HG03039 (cell line): ENCODE data around the gene ALOX5.
"Not testable (repeated sequence)": the region's sequence is repeated elsewhere in the genome, so short reads cannot be mapped to it uniquely, and the experiment has no call there.

Experiments
- ATAC-seq: cut with Tn5 transposase; IDR thresholded peaks from one replicate; pipeline ENCODE4 v1.9.1; 2021; ENCODE audit warnings: mild to moderate bottlenecking, moderate library complexity; ENCODE audit not compliant: unreplicated experiment

Gene ALOX5

GRCh38 chr10:45373576-45374349 lies at the start of gene ALOX5:
TSS of gene ALOX5 (plus strand) at chr10:45374216. CDS start at chr10:45374280, 64 bp downstream.
- ATAC-seq, result peak; percentile 42

GRCh38 chr10:45325116-45325515 lies 48.9 kb upstream of the ALOX5 start:
- no peak for ATAC-seq

DNA sequence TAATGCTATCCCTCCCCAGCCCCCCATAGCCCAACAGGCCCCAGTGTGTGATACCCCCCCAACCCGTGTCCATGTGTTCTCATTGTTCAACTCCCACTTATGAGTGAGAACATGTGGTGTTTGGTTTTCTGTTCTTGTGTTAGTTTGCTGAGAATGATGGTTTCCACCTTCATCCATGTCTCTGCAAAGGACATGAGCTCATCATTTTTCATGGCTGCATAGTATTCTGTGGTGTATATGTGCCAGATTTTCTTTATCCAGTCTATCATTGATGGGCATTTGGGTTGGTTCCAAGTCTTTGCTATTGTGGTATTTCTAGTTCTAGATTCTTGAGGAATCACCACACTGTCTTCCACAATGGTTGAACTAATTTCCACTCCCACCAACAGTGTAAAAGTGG lies 47.2 kb upstream of the ALOX5 start:
- not testable (repeated sequence) for ATAC-seq

- not testable (repeated sequence) for ATAC-seq
These were observed 42.2 kb upstream of the ALOX5 start for GRCh38 chr10:45331824-45332223.

GRCh38 chr10:45339894-45340293 lies 34.1 kb upstream of the ALOX5 start:
- no peak for ATAC-seq

GRCh38 chr10:45340420-45340819 lies 33.6 kb upstream of the ALOX5 start:
- not testable (repeated sequence) for ATAC-seq

DNA sequence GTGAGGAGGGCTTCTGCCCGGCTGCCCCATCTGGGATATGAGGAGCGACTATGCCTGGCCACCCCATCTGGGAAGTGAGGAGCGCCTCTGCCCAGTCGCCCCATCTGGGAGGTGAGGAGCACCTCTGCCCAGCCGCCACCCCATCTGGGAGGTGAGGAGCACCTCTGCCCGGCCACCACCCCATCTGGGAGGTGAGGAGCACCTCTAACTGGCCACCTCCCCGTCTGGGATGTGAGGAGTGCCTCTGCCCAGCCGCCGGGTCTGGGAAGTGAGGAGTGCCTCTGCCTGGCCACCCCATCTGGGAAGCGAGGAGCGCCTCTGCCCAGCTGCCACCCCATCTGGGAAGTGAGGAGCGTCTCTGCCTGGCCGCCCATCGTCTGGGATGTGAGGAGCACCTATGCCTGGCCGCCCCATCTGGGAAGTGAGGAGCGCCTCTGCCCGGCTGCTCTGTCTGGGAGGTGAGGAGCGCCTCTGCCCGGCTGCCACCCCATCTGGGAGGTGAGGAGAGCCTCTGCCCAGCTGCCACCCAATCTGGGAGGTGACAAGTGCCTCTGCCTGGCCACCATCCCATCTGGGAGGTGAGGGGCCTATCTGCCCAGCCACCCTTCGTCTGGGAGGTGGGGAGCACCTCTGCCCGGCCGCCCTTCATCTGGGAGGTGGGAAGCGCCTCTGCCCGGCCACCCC lies 27.2 kb upstream of the ALOX5 start:
- ATAC-seq, result not testable (repeated sequence)

GRCh38 chr10:45347464-45347863 lies 26.6 kb upstream of the ALOX5 start:
- not testable (repeated sequence) for ATAC-seq

DNA sequence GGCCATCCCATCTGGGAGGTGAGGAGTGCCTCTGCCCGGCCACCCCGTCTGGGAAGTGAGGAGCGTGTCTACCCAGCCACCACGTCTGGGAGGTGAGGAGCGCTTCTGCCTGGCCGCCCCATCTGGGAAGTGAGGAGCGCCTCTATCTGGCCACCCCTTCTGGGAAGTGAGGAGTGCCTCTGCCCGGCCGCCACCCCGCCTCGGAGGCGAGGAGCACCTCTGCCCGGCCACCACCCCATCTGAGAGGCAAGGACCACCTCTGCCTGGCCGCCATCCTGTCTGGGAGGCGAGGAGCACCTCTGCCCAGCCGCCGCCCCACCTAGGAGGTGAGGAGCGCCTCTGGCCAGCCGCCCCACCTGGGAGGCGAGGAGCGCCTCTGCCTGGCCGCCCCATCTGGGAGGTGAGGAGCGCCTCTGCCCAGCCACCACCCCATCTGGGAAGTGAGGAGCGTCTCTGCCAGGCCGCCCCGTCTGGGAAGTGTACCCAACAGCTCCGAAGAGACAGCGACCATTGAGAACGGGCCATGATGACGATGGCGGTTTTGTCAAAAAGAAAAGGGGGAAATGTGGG lies 25.7 kb upstream of the ALOX5 start:
- not testable (repeated sequence) for ATAC-seq

DNA sequence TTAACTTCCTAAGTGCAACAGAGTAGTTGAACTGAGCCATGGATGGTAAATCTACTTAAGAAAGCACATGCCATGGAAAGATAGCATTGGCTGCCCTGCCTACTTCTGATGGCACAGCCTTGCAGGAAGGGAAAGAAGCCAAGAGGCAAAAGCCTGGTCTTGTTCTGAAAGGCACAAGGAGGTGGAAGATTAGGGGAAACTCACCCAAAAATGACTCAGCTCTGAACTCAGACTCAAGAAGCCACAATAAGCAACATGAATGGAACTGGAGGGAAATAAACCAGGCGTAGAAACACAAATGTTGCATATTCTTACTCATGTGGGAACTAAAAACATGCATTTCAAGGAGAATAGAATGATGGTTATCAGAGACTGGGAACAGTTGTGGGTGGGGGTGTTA lies 20.8 kb upstream of the ALOX5 start:
- peak; percentile 54 for ATAC-seq

- ATAC-seq, result no peak
These were observed 19.8 kb upstream of the ALOX5 start for GRCh38 chr10:45354261-45354660.

DNA sequence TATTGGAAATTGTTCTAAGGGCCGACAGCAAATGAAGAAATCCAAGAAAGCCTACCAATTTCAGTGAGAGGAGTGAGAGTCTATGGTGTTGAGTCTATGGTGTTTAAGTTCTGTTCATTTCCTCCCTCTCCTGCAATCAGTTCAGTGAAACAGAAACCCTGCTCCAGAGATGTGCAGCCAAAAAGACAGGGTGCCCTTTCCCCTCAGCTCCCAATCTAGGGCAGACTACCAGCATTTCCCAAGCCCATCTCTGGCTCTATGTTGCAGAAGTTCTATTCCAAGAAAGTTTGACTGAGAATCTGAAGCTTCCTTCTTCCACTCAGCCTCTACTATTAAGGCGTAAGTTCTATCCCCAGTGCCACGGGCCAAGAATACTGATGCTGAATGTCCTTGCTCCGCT lies 18.5 kb upstream of the ALOX5 start:
- ATAC-seq, result no peak

DNA sequence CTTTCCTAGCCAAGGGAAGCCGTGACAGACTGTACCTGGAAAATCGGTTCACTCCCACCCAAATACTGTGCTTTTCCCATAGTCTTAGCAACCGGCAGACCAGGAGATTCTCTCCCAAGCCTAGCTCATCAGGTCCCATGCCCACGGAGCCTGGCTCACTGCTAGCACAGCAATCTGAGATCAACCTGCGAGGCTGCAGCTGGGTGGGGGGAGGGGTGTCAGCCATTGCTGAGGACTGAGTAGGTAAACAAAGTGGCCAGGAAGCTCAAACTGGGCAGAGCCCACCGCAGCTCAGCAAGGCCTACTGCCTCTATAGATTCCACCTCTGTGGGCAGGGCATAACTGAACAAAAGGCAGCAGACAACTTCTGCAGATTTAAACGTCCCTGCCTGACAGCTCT lies 15.1 kb upstream of the ALOX5 start:
- not testable (repeated sequence) for ATAC-seq

DNA sequence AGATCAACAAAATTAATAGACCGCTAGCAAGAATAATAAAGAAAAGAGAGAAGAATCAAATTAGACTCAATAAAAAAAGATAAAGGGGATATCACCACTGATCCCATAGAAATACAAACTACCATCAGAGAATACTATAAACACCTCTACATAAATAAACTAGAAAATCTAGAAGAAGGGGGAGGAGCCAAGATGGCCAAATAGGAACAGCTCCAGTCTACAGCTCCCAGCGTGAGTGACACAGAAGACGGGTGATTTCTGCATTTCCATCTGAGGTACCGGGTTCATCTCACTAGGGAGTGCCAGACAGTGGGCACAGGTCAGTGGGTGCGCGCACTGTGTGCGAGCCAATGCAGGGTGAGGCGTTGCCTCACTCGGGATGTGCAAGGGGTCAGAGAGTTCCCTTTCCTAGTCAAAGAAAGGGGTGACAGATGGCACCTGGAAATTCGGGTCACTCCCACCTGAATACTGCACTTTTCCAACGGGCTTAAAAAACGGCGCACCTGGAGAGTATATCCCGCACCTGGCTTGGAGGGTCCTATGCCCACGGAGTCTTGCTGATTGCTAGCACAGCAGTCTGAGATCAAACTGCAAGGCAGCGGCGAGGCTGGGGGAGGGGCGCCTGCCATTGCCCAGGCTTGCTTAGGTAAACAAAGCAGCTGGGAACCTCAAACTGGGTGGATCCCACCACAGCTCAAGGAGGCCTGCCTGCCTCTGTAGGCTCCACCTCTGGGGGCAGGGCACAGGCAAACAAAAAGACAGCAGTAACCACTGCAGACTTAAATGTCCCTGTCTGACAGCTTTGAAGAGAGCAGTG lies 11.8 kb upstream of the ALOX5 start:
- ATAC-seq, result not testable (repeated sequence)

DNA sequence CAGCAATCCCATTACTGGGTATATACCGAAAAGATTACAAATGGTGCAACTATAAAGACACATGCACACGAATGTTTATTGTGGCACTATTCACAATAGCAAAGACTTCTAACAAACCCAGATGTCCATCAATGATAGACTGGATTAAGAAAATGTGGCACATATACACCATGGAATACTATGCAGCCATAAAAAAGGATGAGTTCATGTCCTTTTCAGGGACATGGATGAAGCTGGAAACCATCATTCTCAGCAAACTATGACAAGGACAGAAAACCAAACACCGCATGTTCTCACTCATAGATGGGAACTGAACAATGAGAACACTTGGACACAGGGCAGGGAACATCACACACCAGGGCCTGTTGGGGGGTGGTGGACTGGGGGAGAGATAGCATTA lies 6.4 kb upstream of the ALOX5 start:
- not testable (repeated sequence) for ATAC-seq

GRCh38 chr10:45368181-45368580 lies 5.8 kb upstream of the ALOX5 start:
- ATAC-seq, result no peak

DNA sequence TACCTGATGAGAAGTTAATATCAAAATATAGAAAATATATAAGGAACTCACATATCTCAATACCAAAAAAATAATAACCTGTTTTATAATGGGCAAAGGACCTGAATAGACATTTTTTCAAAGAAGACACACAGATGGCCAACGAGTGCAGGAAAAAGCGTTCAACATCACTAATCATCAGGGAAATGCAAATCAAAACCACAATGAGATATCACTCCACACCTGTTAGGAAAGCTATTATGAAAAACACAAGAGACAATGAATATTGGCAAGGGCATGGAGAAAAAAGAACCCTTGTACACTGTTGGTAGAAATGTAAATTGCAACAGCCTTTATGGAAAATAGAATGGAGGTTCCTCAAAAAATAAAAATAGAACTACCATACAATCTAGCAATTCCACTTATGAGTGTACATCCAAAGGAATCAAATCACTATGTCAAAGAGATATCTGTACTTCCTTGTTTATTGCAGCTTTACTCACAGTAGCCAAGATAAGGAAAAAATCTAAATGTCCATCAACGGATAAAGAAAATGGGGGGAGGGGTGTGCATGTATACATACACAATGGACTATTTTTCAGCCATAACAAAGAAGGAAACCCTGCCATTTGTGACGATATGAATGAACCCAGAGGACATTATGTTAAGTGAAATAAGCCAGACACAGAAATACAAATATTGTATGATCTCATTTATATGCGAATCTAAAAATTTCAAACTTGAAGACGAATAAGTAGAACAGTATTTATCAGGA lies 3.6 kb upstream of the ALOX5 start:
- no peak for ATAC-seq

- ATAC-seq, result no peak
These were observed 2.5 kb upstream of the ALOX5 start for GRCh38 chr10:45371560-45371959.

DNA sequence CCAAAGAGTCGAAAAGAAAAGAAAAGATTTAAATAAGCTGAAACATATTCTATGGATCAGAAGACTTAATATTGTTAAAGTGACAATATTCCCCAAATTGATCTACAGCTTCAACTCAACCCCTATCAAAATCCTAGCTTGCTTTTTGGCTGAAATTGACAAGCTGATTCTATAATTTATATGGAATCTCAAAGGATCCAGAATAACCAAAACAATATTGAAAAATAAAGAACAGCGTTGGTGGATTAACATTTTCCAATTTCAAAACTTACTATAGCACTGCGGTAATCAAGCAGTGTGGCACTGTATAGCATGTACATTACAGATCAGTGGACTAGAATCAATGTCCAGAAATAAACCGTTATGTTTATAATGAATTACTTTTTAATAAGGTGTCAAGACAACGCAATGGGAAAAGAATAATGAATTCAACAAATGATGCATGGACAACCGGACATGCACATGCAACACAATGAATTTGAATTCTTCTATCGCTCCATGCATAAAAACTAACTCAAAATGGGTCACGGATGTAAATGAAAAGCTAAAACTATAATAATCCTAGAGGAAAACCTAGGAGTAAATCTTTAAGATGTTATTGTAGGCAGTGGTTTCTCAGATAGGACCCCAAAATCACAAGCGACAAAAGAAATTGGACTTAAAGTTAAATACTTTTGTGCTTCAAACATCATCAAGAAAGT lies 1.6 kb upstream of the ALOX5 start:
- no peak for ATAC-seq
